Measurements from ENCODE around the gene GPC1.
"Not testable (repeated sequence)": the region's sequence is repeated elsewhere in the genome, so short reads cannot be mapped to it uniquely, and the experiment has no call there.

- TF ChIP-seq ZNF302 (tag by site-specific recombination; IDR thresholded peaks at IDR 0.05; ENCODE audit: low read depth), result not testable (repeated sequence)
- TF ChIP-seq, protein P1, sequence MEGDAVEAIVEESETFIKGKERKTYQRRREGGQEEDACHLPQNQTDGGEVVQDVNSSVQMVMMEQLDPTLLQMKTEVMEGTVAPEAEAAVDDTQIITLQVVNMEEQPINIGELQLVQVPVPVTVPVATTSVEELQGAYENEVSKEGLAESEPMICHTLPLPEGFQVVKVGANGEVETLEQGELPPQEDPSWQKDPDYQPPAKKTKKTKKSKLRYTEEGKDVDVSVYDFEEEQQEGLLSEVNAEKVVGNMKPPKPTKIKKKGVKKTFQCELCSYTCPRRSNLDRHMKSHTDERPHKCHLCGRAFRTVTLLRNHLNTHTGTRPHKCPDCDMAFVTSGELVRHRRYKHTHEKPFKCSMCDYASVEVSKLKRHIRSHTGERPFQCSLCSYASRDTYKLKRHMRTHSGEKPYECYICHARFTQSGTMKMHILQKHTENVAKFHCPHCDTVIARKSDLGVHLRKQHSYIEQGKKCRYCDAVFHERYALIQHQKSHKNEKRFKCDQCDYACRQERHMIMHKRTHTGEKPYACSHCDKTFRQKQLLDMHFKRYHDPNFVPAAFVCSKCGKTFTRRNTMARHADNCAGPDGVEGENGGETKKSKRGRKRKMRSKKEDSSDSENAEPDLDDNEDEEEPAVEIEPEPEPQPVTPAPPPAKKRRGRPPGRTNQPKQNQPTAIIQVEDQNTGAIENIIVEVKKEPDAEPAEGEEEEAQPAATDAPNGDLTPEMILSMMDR (tag by site-specific recombination; IDR thresholded peaks at IDR 0.05), result not testable (repeated sequence)
Observed at GRCh38 chr2:240494942-240495341, 59.5 kb downstream of the GPC1 start.

All from HEK293 (cell line).